Fibroblast of lung (primary cell): ENCODE data around the gene LALBA. TPM values are rescaled to one million over a fixed set of nuclear protein-coding genes. Genes with fewer than 3 reads are reported as not detected.
"Not testable (repeated sequence)": the region's sequence is repeated elsewhere in the genome, so short reads cannot be mapped to it uniquely, and the experiment has no call there.

Experiments used
- DNase-seq, 2 donors: peaks; one replicate each; pipeline versions ENCODE4 v3.0.0 to v3.0.0-alpha.2; 2010; ENCODE audit warnings: low read depth in 2 of 2
- H2AFZ ChIP-seq: 2 replicates; pipeline ENCODE4 v1.5.1; 2012; ENCODE audit warnings: low read length, control low read depth, inconsistent platforms
- H3K27ac ChIP-seq: 2 replicates; pipeline ENCODE4 v1.5.1; 2011; ENCODE audit warnings: low read length, control low read depth; ENCODE audit not compliant: insufficient read depth
- H3K27me3 ChIP-seq: 2 replicates; pipeline ENCODE4 v1.5.1; 2011; ENCODE audit warnings: mild to moderate bottlenecking, low read length; ENCODE audit not compliant: control insufficient read depth, insufficient read depth
- H3K36me3 ChIP-seq: 2 replicates; pipeline ENCODE4 v1.5.1; 2011; ENCODE audit warnings: low read length; ENCODE audit not compliant: control insufficient read depth, insufficient read depth
- H3K4me1 ChIP-seq: 2 replicates; pipeline ENCODE4 v1.5.1; 2011; ENCODE audit warnings: low read length; ENCODE audit not compliant: control insufficient read depth, insufficient read depth; ENCODE audit errors: extremely low read depth
- H3K4me2 ChIP-seq: 2 replicates; pipeline ENCODE4 v1.5.1; 2011; ENCODE audit warnings: low read length, control low read depth; ENCODE audit not compliant: insufficient read depth; ENCODE audit errors: extremely low read depth
- H3K4me3 ChIP-seq, 4 experiments: fragments of 200-600 bp in 1 of 4; sonication (generic) in 1 of 4; replicated peaks in 1 of 4; 2 replicates each; pipeline ENCODE4 v1.5.1; 2011 to 2016; ENCODE audit warnings: low read length in 4 of 4, low read depth in 3 of 4, mild to moderate bottlenecking in 3 of 4, control low read depth in 2 of 4, inconsistent platforms in 1 of 4, mixed read lengths in 1 of 4; ENCODE audit not compliant: insufficient read depth in 1 of 4; ENCODE audit errors: control extremely low read depth in 1 of 4
- H3K79me2 ChIP-seq: 2 replicates; pipeline ENCODE4 v1.5.1; 2012; ENCODE audit warnings: mild to moderate bottlenecking, low read length, inconsistent platforms; ENCODE audit not compliant: control insufficient read depth, insufficient read depth
- H3K9ac ChIP-seq: 2 replicates; pipeline ENCODE4 v1.5.1; 2011; ENCODE audit warnings: mild to moderate bottlenecking, low read length, control low read depth; ENCODE audit not compliant: insufficient read depth
- H3K9me3 ChIP-seq: 2 replicates; pipeline ENCODE4 v1.5.1; 2012; ENCODE audit warnings: low read depth, low read length; ENCODE audit not compliant: control insufficient read depth, insufficient read depth
- H4K20me1 ChIP-seq: 2 replicates; pipeline ENCODE4 v1.5.1; 2011; ENCODE audit warnings: low read length; ENCODE audit not compliant: control insufficient read depth, insufficient read depth; ENCODE audit errors: extremely low read depth
- EZH2 ChIP-seq: IDR thresholded peaks from 2 replicates; pipeline ENCODE4 v1.5.1; 2012; ENCODE audit warnings: low read length, control low read depth, mild to moderate bottlenecking; ENCODE audit errors: missing control alignments
- polyA plus RNA-seq, 2 donors: library from polyadenylated mRNA; depleted of rRNA in 1 of 2; stranded (reverse) in 1 of 2; unstranded in 1 of 2; fragments of >200 nt; gene quantifications; 2 replicates each; pipeline ENCODE4 v1.2.1, GENCODE V29; 2011 to 2012; ENCODE audit warnings: missing spikeins in 1 of 2
- total RNA-seq: library from RNA; depleted of rRNA; stranded (reverse); fragments of >200 nt; gene quantifications from 2 replicates; pipeline ENCODE4 v1.2.1, GENCODE V29; 2014
- TF ChIP-seq, protein P1 (sequence below), 2 donors: IDR thresholded peaks in 1 of 2; conservative IDR thresholded peaks in 1 of 2; 1 replicate in 1 of 2; 2 replicates in 1 of 2; pipeline ENCODE4 v1.5.1; 2011 to 2012; ENCODE audit warnings: low read length in 2 of 2, control low read depth in 1 of 2, inconsistent platforms in 1 of 2, low read depth in 1 of 2, mild to moderate bottlenecking in 1 of 2

The LALBA gene
- total and polyA plus RNA-seq, 2 donors (not counting 1 experiment from before 2014, with no cell fraction given): not detected

DNA sequence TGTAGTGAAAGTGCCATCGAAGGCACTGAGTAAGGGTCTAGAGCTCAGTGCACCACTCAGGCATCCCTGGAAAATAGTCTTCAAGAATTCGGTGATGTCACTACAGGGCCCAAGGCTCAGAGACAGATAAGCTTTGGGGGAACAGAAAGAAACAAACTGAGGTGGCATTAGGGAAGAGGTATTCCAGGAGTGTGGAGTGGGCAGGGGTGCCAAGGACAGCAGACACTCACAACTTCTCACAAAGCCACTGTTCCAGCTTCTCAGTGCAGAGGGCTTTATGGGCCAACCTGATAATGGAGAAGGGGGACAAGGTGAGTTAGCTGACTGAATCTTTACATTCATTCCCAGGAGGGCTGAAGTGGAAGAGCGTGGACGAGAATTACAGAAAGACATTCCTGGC, 2.1 kb downstream of the LALBA start:
- H3K4me1 ChIP-seq: no peaks in the 10 kb centered on the region
- TF ChIP-seq, protein P1, sequence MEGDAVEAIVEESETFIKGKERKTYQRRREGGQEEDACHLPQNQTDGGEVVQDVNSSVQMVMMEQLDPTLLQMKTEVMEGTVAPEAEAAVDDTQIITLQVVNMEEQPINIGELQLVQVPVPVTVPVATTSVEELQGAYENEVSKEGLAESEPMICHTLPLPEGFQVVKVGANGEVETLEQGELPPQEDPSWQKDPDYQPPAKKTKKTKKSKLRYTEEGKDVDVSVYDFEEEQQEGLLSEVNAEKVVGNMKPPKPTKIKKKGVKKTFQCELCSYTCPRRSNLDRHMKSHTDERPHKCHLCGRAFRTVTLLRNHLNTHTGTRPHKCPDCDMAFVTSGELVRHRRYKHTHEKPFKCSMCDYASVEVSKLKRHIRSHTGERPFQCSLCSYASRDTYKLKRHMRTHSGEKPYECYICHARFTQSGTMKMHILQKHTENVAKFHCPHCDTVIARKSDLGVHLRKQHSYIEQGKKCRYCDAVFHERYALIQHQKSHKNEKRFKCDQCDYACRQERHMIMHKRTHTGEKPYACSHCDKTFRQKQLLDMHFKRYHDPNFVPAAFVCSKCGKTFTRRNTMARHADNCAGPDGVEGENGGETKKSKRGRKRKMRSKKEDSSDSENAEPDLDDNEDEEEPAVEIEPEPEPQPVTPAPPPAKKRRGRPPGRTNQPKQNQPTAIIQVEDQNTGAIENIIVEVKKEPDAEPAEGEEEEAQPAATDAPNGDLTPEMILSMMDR (conservative IDR thresholded peaks at IDR 0.05 in 1 of 2, IDR thresholded peaks at IDR 0.05 in 1 of 2; ENCODE audit: low read depth in 1 of 2, low read length in 2 of 2): no peak
- no peak for TF ChIP-seq EZH2
- peaks cover 5% of the 10 kb centered on the region for H3K27me3 ChIP-seq

DNA sequence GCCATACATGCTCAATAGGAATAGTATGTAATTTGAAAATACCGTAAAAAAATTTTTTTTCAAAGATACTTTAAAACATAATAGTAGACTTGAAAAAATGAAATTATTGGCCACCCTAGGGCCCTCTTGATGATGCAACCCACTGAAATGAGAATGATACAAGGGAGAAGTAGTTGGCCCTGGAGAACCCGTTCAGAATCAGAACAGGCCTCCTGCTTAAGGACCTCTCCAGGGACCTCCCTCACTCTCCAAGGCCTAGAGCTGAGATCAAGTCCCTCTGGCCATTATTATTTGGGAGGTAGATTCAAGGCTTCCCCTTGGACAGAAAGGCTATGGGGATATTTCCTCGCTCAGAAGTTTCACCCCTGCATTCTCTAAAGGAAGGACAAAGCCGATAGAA, 11.9 kb downstream of the LALBA start:
- Histone ChIP-seq H3K4me1 (no peaks in the 10 kb centered on the region), H2AFZ (no peak overlapping the region), H3K4me3 (no peak overlapping the region), H3K36me3 (no peaks in the 10 kb centered on the region), H3K27me3 (no peaks in the 10 kb centered on the region), H3K9ac (no peak overlapping the region), H3K4me2 (no peak overlapping the region), H3K79me2 (no peaks in the 10 kb centered on the region), H3K27ac (no peak overlapping the region), H4K20me1 (no peaks in the 10 kb centered on the region), H3K9me3 (no peaks in the 10 kb centered on the region)
- DNase-seq: no peak
- no peak for TF ChIP-seq EZH2
- TF ChIP-seq, protein P1 (conservative IDR thresholded peaks at IDR 0.05 in 1 of 2, IDR thresholded peaks at IDR 0.05 in 1 of 2; ENCODE audit: low read depth in 1 of 2, low read length in 2 of 2): no peak

More for the DNA sequence above, 2.1 kb downstream of the LALBA start:
- H3K9me3 ChIP-seq: no peaks in the 10 kb centered on the region
- no peaks in the 10 kb centered on the region for H3K36me3 ChIP-seq
- no peak overlapping the region for H2AFZ ChIP-seq
- H4K20me1 ChIP-seq: no peaks in the 10 kb centered on the region
- no peak overlapping the region for H3K4me2 ChIP-seq
- H3K79me2 ChIP-seq: no peaks in the 10 kb centered on the region
- H3K27ac ChIP-seq: no peak overlapping the region
- H3K4me3 ChIP-seq: no peak overlapping the region
- H3K9ac ChIP-seq: no peak overlapping the region
- no peak for DNase-seq

DNA sequence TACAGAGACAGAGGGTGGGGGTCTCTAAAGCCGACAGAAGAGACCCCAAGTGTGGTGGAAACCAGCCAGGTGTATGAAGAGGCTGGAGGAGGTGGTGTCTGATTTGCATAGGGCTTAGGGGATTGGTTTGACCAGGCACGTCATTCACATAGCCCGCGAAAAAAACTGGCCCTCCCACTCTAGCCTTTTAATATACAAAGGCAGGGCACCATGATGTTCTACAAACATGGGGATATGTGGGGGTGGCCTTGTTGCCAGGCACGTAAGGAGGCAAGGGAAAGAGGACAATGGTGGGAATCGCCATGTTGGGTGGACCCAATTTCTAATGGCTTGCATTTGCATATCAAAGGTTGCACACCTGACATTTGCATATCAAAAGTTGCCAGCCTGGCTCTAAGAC, 13.2 kb downstream of the LALBA start:
- Histone ChIP-seq H3K4me2 (no peak overlapping the region), H3K27ac (no peak overlapping the region), H3K4me1 (no peaks in the 10 kb centered on the region), H3K9me3 (no peaks in the 10 kb centered on the region), H3K27me3 (no peaks in the 10 kb centered on the region), H4K20me1 (no peaks in the 10 kb centered on the region), H3K36me3 (no peaks in the 10 kb centered on the region), H3K4me3 (no peak overlapping the region), H2AFZ (no peak overlapping the region), H3K79me2 (no peaks in the 10 kb centered on the region), H3K9ac (no peak overlapping the region)
- TF ChIP-seq, protein P1 (conservative IDR thresholded peaks at IDR 0.05 in 1 of 2, IDR thresholded peaks at IDR 0.05 in 1 of 2; ENCODE audit: low read depth in 1 of 2, low read length in 2 of 2): no peak
- TF ChIP-seq EZH2: no peak
- DNase-seq: no peak

DNA sequence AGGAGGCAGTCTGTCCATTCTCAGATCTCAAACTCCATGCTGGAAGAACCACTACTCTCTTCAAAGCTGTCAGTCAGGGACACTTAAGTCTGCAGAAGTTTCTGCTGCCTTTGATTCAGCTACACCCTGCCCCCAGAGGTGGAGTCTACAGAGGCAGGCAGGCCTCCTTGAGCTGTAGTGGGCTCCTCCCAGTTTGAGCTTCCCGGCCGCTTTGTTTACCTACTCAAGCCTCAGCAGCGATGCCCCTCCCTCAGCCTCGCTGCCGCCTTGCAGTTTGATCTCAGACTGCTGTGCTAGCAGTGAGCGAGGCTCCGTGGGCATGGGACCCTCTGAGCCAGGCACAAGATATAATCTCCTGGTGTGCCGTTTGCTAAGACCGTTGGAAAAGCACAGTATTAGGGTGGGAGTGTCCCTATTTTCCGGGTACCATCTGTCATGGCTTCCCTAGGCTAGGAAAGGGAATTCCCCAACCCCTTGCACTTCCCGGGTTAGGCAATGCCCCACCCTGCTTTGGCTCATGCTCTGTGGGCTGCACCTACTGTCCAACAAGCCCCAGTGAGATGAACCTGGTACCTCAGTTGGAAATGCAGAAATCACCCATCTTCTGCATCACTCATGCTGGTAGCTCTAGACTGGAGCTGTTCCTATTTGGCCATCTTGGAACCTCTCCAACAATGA, 16.0 kb downstream of the LALBA start:
- not testable (repeated sequence) for H3K27ac ChIP-seq, H3K4me1 ChIP-seq, H2AFZ ChIP-seq, H3K79me2 ChIP-seq, H3K9me3 ChIP-seq, H3K36me3 ChIP-seq, H3K9ac ChIP-seq, H3K4me2 ChIP-seq, H4K20me1 ChIP-seq, H3K27me3 ChIP-seq, DNase-seq, H3K4me3 ChIP-seq

DNA sequence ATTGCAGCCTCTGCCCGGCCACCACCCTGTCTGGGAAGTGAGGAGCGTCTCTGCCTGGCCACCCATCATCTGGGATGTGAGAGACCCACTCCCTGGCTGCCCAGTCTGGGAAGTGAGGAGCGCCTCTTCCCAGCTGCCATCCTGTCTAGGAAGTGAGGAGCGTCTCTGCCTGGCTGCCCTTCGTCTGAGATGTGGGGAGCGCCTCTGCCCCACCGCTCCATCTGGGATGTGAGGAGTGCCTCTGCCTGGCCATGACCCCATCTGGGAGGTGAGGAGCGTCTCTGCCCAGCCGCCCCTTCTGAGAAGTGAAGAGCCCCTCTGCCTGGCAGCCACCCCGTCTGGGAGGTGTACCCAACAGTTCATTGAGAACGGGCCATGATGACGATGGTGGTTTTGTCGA, 18.2 kb downstream of the LALBA start:
- DNase-seq, H3K27me3 ChIP-seq, H3K9me3 ChIP-seq, H3K4me3 ChIP-seq, H3K27ac ChIP-seq, H2AFZ ChIP-seq, H3K4me1 ChIP-seq, H3K9ac ChIP-seq, H4K20me1 ChIP-seq, H3K79me2 ChIP-seq, H3K36me3 ChIP-seq, H3K4me2 ChIP-seq: not testable (repeated sequence)
